T1000 (cell line): ENCODE measurements around the gene GLT8D2.

Experiments
- DNase-seq: peaks from one replicate; lab custom pipeline; 2025; ENCODE audit warnings: mixed read lengths; lab: John Stamatoyannopoulos, UW

The GLT8D2 gene

DNA sequence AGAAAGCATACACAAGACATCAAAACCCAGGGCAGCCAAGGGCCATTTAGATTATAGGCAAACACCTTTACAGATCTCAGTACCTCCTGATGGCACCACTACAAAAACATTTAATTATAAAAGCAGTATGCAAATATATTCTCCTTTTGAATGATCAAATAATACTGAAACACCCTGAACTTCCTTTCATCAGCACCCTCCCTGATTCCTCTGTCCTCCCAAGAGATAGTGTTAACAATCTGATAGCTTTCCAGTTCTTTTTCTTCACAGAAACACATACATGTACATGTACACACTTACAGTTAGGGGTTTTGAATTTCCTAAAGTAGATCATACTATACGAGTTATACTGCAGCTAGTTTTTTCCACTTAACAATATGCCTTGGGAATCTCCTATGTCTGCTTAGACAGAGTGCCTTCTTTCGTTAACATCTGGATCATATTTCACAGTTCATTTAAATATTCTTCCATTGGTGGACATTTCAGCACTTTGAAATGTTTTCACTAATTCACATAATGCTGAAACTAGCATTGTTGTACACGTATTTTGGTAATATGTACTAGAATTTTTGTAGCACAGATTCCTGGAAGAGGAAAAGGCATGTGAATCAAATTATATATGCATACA, 49.1 kb downstream of the GLT8D2 start:
- no peak for DNase-seq

- DNase-seq, result no peak
These were observed 51.0 kb downstream of the GLT8D2 start for GRCh38 chr12:103998976-103999375.

GRCh38 chr12:103997286-103997900, 52.6 kb downstream of the GLT8D2 start:
- DNase-seq, result no peak

DNA sequence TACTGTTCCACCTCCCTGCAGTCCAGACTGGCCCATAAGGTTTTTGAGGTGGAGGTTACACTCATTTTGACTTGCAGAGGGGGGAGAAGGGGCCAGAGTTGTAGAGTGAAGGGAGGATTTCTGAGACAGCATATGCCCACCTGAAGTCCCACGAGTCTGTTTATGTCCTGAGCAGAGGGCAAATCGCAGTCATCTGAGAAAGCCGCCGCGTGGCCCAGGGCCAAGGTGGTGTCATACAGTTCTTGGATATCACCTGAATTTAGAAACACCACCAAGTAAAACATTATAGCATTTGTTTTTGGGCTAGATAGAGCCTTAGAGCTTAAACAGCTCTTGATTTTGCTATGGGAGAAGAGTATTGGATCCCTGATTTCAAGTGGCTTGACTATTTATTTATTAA, 53.4 kb downstream of the GLT8D2 start:
- no peak for DNase-seq

- no peak for DNase-seq
These were observed 55.8 kb downstream of the GLT8D2 start for GRCh38 chr12:103994235-103994634.

DNA sequence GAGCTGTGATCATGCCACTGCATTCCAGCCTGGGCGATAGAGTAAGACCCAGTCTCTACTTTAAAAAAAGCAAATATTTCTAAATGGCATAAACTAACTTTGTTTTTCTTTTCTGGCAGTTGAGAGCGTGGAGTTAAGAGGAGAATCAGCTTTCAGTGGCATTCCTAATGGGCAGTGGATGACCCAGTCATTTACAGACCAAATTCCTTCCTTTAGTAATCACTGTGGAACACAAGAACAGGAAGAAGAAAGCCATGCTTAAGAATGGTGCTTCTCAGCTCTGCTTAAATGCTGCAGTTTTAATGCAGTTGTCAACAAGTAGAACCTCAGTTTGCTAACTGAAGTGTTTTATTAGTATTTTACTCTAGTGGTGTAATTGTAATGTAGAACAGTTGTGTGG, 63.2 kb downstream of the GLT8D2 start:
- DNase-seq, result no peak

DNA sequence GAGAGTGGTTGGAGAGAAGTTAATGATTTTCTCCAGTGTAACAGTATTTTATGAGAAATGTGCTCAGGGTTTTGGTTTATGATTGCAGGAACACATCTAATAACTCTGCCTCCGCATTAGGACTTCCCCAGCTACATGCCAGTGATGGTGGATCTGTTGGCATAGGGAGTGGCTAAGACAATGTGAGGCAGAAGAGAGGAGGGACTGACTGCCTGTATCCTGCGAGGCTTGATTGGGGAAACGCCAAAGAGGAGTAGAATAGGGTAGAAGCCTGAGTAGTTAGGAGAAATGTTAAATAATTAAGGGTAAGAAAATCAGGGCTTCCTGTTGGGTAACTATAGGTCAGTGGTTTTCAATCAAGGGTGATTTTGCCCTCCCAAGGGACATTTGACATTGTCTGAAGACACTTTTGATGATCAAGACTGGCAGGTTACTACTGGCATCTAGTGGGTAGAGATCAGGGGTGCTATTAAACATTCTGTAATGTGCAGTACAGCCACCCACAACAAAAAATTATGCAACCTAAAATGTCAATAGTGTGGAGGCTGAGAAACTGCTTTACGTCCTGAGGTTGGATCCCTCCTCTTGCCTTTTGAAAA, 71.5 kb downstream of the GLT8D2 start:
- DNase-seq, result no peak

- DNase-seq, result no peak
These were observed 74.6 kb downstream of the GLT8D2 start for GRCh38 chr12:103975368-103975767.

GRCh38 chr12:103973909-103974308, 76.1 kb downstream of the GLT8D2 start:
- DNase-seq, result no peak

GRCh38 chr12:103969391-103969790, 80.6 kb downstream of the GLT8D2 start:
- DNase-seq, result no peak

DNA sequence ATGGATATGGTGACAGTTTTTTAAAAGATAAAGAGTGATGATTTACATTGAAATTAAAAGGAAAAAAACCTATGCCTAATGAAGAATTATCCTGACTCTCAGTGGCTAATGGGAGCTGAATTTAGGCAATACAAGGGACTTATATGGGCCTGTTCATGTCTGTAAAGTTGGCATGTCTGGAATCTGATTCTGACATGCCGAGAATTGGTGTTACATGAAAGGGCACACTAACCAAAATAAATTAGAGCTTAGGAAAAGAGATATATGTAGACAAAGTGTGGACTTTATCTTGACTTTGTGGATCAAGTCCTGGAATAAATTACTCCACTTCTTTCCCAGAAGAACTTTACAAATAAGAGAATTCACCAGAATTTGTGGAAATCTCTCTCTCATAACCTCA, 83.3 kb downstream of the GLT8D2 start:
- no peak for DNase-seq

GRCh38 chr12:103965590-103966504, 84.1 kb downstream of the GLT8D2 start, which contains the start of gene TDG:
Gene TDG, plus strand, starts transcription at chr12:103965872. Its CDS starts 166 bp downstream, at chr12:103966038.
- DNase-seq, result peak; percentile 94

GRCh38 chr12:103965255-103965589, 84.8 kb downstream of the GLT8D2 start:
- no peak for DNase-seq

DNA sequence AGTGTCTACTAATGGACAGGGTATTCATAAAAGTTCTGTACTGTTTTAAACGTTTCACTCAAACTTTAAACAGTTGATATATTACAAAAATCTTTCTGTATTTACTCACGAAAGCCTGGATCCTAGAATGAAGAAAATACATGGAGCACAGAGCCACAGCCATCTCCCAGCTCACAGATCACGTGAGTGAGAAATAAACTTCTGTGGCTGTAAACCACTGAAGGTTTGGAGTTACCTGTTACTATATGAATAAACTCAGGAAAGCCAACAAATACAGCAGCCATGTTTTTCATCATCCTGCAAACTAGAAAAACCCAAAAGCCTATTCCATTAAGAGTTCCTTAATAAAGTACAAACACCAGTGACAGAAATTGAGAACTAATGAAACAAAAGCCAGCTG, 85.2 kb downstream of the GLT8D2 start:
- DNase-seq, result no peak

DNA sequence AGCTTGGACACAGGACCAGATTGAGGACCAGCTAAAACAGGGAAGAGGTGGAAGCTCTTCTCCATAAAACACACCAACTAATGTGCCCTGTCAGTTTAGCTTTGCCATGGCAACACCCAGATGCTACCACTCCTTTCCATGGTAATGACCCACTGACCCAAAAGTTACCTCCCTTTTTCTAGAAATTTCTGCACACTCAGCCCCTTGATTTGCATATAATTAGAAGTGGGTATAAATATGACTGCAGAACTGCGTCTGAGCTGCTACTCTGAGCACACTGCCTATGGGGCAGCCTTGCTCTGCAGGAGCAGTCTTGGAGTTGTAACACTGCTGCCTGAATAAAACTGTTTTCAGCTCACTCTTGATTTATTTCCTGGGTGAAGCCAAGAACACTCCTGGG, 87.5 kb downstream of the GLT8D2 start:
- DNase-seq, result no peak

- no peak for DNase-seq
These were observed 89.3 kb downstream of the GLT8D2 start for GRCh38 chr12:103960616-103961227.

- DNase-seq, result no peak
These were observed 91.4 kb downstream of the GLT8D2 start for GRCh38 chr12:103958621-103959020.

GRCh38 chr12:103957865-103958388, 92.1 kb downstream of the GLT8D2 start:
- no peak for DNase-seq

DNA sequence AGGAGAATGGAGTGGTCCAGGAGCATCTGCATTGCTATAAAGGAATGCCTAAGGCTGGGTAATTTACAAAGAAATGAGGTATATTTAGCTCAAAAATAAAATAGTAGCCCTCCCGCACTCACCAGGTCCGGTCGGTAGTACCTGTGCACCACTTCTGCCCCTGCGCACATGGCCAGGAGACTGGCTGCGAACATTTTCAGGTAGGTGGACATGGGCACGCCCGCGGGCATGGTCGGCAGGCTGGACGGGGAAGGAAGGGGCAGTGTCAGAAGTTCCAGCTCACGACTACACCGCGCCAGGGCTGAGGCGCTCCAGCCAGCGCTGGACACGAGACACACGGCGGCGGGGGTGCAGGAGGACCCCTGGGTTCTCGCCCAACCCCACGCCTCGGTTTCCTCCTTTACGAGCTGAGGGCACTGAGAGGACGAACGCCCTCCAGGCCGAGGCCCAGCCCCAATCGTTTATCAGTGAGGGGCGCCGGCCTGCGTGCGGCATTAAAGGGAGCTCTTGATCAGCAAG, 93.4 kb downstream of the GLT8D2 start:
- no peak for DNase-seq

- DNase-seq, result no peak
These were observed 94.0 kb downstream of the GLT8D2 start for GRCh38 chr12:103955811-103956508.

DNA sequence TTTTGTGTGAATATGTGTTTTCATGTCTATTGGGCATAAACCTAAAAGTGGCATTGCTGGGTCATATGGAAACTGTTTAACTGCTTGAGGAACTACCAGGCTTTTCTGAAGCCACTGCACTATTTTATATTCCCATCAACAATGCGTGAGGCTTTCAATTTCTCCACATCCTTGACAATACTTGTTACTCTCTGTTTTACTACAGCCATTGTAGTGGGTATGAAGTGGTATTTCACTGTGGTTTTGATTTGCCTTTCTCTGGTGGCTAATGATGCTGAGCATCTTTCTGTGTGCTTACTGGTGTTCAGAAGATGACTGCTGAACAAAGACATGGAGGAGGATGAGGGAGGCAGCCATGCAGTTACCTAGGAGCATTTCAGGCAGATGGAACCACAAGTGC, 97.5 kb downstream of the GLT8D2 start:
- no peak for DNase-seq
